GM18507 (cell line): Measurements from ENCODE around the gene ALS2.
"Not testable (repeated sequence)": the region's sequence is repeated elsewhere in the genome, so short reads cannot be mapped to it uniquely, and the experiment has no call there.

Experiments used
- DNase-seq: peaks from one replicate; pipeline ENCODE4 v3.0.0; 2011; ENCODE audit warnings: low read depth; ENCODE audit not compliant: insufficient read length; ENCODE audit errors: extremely low spot score
- FAIRE-seq: peaks from 2 replicates; lab custom pipeline; 2011; peaks lifted over from hg19 to GRCh38; lab: Jason Lieb, UNC

Gene ALS2

DNA sequence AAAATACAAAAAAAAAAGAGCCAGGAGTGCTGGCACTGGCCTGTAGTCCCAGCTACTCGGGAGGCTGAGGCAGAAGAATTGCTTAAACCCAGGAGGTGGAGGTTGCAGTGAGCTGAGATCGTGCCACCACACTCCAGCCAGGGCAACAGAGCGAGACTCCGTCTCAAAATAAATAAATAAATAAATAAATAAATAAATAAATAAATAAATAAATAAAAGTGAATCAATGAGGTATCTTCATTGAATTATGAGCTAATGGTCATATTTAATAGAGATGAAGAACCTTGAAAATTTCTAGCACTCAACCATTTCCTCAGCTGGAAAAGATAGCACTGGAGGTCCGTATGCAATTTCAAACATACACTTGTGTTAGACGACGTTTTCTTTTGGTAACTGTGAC, 16.3 kb downstream of the ALS2 start:
- FAIRE-seq: not testable (repeated sequence)

DNA sequence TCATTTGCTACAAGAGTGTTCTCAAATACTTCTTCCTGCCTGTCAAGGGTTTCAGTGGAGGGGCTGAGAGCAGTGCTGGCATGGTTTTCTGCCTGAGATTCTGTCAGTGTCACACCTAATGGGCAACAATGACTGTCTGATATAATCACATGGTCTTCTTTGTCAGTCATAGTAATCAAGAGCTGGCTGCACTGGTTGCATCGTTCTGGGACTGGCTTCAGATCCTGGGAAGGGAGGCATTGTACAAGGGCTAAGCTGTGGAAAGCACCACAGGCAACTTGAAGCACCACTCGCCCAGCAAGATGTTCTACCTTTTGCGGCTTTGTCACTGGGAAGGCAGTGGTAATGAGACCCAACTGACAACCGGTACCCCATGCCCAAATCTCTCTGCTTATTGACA, 19.6 kb downstream of the ALS2 start:
- FAIRE-seq: no peak

More for the DNA sequence above, 16.3 kb downstream of the ALS2 start:
- DNase-seq: not testable (repeated sequence)

DNA sequence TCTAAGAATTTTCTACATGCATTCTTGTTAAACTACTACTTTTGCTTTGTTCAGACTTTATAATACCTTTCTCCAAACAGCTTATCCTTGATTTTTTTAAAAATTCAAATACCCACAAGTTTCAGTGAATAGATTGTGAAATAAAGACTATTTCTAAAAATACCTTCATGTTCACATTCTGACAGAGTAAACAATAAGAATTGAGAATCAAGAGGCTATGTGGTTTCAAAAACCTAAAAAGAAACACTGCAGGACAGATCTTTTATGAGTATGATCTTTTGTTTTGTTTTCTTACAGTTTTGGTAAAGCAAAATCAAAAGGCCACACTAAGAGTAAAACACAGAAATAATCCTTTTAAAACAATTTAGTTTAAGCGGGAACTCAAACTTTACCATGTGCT, 21.2 kb downstream of the ALS2 start:
- no peak for DNase-seq
- FAIRE-seq: no peak

More for the DNA sequence above, 19.6 kb downstream of the ALS2 start:
- DNase-seq: no peak

DNA sequence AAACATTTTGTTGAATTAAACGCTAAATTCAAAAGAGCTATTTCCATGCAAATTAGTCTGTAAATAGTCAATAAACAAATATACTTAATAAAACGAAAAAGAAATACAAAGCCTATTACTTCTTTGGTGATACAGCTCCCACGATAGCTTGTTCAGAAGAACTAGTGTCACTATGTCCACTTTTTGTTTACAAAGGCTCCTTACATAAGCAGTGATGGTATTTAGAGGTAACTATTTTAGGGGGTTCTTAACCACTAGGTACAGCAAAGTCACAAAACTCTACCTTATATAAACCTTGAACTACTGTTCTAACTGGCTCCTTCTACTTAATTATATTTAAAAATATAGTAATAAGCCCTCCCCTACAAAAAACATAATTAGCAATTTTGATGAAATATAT, 21.9 kb downstream of the ALS2 start:
- DNase-seq (no peak), FAIRE-seq (no peak)

DNA sequence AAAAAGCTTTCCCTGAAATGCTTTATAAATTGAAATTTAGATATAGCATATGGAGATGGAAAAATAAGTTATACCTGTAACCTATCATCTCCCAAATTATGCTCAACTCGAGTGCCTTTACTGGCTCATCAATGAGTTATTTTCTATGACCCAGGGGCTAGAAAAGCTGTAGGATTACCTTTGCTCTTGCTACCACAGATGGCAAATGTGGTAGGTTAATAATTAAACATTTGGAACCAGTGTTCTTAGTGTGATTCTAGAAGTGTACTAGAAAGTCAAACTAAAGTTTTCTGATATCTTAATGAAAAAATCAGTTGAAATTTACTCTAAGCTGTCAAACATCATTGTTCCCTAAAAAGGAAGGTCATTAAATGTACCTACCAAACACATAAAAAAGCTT, 22.5 kb downstream of the ALS2 start:
- peak; percentile 53 for FAIRE-seq

DNA sequence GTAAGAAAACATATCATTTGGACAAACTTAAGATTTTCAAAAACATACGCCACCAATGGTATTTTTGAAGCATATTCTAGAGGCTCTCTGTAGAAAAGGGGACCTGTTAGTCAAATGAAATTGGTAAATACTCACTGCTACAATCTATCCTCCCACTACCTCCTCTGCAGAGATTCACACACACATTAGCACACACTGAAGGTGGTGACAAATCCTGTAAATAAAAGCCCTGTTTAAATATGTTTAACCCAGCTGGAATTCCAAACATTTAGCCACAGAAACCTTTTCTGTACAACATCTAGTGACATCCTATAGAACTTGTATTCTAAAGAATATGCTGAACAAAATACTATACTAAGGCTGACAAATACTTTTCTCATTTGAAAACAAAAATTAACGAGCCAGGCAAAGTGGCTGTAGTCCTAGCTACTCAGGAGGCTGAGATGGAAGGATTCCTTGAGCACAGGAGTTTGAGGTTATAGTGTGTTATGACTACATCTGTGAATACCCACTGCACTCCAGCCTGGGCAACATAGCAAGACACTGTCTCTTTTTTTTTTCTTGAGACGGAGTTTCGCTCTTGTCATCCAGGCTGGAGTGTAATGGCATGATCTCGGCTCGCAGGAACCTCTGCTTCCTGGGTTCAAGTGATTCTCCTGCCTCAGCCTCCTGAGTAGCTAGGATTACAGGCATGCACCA, 25.9 kb downstream of the ALS2 start:
- FAIRE-seq: no peak
- DNase-seq: no peak

More for the DNA sequence above, 22.5 kb downstream of the ALS2 start:
- no peak for DNase-seq

DNA sequence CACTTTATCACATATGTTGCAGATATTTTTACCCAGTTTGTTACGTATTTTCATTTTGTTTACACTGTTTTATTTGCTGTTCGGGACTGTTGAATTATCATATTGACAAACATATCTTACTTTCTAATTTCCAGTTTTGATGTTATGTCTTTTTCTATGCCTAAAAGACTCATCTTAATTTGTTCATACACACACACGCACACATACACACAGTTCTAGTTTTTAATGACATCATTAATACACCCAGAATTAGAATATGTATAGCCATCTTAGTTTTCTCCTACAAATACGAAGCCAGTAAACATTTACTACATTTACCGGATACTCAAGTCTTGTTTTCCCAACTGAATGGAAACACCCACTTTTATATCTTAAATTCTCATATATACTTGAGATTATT, 29.2 kb downstream of the ALS2 start:
- FAIRE-seq (no peak), DNase-seq (no peak)

DNA sequence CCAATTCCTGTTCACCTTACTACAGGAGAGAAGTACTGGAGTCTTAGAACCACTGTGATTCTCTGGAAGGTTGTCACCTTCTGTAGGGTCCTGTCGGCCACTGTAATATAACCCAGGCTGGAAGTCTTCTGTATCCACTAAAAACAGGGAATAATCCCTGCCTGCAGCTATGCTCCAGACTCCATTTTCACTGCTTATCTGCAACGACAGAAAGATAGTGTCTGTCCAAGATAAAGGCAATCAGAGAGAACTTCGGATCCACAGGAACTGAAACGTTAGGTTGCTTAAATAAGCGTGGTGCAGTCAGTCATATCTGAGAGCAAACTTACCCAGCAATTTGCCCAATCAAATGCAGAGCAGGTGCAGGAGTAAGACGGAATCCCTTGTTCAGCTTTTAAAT, 34.2 kb downstream of the ALS2 start:
- FAIRE-seq: no peak
- DNase-seq: no peak

DNA sequence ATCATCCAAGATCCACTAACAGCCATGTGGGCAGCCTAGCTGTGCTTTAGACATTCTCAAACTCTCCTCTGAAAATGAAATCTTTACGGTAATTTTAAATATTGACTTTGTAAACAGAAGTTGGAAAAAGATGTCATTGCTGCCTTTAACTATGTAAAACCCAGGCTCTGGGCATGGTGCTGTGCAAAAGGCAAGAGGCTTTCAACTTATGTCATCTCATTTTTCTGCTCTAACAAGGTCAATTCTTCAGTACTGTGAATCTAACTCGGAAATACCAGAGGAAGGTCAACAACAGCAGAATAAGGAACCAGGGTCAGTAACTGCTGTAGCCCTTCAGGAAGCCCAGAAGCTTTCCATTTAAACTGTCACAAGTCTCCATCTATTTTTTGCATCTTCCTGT, 45.2 kb downstream of the ALS2 start:
- FAIRE-seq: no peak
- DNase-seq: no peak

DNA sequence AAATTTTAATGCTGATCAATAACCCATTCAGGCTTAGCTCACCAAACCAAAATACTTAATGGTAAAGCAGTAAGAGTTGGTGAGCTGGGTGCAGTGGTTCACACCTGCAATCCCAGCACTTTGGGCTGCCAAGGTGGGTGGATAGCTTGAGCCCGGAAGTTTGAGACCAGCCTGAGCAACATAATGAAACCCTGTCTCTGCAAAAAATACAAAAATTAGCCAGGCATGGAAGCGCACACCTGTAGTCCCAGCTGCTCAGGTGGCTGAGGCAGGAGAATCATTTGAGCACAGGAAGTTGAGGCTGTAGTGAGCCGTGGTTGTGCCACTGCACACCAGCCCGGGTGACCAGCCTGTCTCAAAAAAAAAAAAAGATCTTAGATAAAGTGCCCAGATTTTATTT, 46.6 kb downstream of the ALS2 start:
- DNase-seq (no peak), FAIRE-seq (no peak)

DNA sequence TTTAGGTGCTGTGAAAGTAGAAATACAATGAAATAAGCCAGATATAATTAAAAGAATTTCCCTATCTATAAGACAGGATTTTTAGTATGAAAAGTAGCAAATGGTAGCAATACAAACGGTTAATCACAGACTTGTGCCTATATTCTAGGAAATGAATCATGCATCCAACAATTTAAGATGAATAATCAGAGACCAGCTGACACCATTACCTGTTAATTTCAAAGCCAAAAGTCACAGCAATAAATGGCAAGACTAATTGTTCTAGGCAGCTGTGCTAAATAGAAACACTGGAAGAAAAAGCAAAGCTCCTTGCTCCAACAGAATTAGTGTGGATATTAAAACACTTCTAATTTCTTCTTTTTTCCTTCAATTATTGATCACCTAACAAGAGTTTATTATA, 47.2 kb downstream of the ALS2 start:
- DNase-seq (no peak), FAIRE-seq (no peak)

DNA sequence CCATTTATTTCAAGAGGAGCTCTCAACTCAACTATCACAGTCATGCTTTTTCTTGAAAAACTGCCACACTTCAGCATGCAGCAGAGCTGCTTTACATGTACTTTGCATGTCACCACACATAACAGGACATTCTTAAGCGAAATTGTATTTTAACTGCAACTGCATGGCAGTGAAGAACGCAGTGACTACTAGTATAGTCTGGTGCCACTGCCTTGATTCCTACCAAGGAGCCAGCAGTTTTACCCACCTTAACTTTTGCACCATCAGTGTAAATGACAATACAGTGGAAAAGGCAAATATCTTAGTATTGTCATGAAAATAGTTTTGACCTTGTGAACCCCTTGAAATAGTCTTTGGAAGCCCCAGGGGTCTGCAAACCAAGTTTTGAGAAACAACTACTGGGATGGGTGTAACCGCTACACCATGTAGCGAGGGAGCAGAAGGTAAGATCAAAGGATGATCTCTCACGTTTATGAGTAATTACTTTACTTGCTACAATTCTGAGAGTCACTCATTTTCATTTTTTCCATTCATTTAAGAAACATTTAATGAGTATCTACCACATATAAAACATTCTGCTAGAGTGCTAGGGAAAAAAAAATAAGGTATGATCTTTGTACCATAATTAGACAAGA, 50.0 kb downstream of the ALS2 start:
- DNase-seq (no peak), FAIRE-seq (no peak)

DNA sequence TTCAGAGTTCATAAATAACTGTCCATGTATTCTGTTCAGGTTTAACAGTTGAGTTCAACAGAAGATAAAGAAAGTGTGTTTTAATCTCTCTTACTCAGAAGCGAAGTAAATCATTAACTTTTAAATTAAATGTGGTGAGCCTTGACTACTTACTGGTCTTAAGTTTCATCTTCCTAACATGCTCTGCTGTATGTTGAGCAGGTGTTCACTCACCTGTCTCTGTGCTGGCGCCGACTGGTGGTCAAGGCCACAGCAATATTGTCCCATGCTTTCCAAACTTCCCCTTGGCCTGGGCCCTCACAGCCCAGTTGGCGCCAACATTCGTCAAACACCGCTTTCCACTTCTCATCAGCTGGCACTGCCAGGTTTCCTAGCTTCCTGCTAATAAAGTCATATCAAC, 65.3 kb downstream of the ALS2 start:
- peak; percentile 12 for FAIRE-seq

DNA sequence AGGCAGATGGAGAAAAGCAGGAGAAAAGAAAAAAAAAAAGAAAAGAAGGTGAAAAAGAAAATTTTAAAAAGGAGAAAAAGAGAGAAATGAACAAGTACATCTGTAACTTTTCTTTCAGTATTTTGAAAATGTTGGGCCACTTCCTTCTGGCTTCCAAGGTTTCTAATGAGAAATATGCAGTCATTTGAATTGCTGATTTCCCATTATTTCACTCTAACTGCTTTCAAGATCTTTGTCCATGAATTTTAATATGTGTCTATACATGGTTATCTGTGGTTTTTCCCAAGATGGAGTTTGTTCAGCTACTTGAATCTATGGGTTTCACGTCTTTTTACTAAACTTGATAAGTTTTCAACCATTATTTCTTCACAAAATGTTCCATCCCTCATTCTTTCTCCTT, 68.0 kb downstream of the ALS2 start:
- FAIRE-seq: no peak

More for the DNA sequence above, 65.3 kb downstream of the ALS2 start:
- DNase-seq: no peak

DNA sequence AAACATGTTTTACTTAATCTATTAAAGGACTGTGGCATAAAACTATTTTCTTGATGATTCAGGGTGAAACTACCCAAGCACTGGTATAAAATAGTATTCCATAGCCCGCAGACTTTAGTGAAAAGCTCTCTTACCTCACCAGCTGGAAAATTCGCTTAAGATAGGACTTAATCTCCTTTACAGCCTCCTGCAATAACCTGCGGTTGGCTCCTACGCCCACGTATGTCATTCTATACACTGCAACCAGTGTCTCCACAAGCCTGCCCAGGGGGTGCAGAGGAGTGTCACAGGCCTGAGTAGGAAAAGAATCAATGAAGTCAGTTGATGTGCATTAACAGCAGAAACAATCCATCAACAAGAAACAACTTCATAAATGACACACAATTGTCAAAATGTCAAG, 71.0 kb downstream of the ALS2 start:
- DNase-seq: no peak
- FAIRE-seq: no peak

More for the DNA sequence above, 68.0 kb downstream of the ALS2 start:
- no peak for DNase-seq

DNA sequence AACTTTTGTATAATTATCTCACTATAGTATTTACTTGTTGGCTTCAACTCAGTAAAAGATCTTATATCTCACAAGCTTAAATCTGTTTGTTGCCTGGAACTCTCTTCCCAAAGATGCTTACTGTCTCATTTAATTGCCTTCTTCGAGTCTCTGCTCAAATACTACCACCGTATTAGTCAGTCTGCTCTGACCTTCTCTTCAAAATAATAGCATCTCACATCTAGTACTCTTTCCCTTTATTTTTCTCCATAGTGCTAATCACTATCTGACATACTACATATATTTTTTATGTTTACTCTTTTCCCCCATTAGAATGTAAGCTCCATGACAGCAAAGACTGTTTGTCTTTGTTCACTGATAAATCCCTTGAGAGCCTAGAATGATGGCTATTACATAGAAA, 71.7 kb downstream of the ALS2 start:
- DNase-seq (no peak), FAIRE-seq (no peak)

DNA sequence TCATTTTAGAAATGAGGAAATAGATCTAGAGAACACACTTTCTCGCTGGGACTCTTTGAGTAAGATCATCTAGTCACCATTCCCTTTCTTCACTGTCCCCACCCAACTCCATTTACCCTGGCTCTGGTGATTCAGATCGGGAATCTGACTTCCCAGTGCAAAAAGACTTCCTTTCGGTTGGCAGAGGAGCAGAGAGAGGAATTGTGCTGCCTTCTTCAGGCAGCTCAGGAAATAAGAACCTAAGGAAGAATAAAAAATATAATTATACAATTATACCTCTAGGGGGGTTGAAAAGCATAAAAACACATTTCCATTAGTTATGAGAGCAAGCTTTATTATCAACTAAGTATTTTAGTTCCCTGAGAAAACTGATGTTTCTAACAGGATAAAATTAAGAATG, 73.0 kb downstream of the ALS2 start:
- no peak for DNase-seq
- FAIRE-seq: no peak

DNA sequence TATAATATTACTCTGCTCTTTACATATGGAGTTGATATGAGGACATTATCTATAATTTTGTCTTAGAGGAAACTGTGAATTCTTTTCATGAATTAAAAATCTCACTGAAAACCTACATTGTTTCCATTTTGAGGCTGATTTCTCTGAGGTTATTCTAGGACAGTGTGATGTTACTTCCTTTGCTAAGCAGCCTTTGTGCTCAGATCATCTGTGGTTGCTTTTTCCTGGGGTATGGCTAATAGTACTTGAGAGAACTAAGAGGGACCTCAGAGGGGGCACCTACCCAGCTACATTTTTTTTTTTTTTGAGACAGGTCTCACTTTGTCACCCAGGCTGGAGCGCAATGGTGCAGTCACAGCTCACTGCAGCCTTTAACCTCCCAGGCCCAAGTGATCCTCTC, 73.6 kb downstream of the ALS2 start:
- DNase-seq (no peak), FAIRE-seq (no peak)

DNA sequence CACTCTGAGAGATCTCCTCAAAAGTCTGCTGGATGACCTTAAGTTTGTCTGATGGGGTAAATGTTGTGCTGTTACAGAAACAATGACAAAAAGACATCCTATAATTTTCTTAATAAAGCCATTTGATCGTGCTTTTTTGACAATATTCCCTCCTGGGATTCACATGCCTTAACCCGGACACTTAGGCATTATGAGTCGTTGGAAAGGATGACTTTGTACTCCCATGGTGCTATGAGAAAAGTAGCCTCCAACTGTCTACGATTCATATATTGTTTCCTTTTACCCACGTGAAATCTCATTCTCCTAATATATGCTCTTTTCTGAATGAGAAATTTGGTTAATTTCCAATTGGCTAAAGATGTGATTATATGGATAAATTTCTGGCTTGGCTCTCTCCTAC, 76.2 kb downstream of the ALS2 start:
- DNase-seq: no peak
- FAIRE-seq: no peak

DNA sequence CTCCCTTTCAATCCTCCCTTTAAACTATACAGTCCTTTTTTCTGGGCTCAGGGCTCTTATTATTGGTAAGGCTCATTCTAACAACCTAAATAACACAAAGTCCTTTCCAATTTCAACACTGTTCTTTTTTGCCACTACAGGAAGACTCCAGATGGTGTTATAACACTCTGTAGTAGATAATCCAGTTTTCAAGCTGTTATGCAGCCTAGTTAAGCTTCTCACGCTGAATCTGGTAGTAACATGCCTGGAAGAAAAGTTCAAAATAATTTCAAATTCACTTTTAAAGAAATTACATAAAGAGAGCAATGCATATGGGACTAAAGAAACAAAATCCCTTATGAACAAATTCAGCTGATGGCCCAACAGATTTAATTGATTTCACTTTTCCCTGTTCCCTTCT, 79.1 kb downstream of the ALS2 start:
- FAIRE-seq (no peak), DNase-seq (no peak)

DNA sequence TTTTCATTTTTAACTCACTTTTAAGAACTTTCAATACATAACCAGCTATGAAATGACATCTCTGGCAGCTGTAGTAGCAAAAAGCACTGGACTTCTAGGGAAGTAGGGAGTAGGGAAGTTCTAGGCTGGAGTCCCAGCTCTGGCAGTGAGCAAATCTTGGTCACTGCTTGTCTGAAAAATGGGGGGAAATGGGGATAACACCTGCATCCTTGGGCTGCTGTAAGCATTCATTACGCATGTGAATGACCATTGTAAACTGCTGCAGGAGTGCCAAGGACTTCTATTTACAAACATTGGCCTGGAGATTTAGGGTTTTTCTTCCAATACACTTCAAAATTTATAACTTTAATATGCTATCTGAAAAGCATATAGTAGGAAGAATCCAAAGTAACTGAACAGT, 81.3 kb downstream of the ALS2 start:
- FAIRE-seq (no peak), DNase-seq (no peak)
